GM12878 (cell line): ENCODE results near the gene SLC37A1. TPM values are rescaled to one million over a fixed set of nuclear protein-coding genes. Genes with fewer than 3 reads are reported as not detected.

Experiments
- ATAC-seq: fragments of 200-7000 bp; cut with Tn5 transposase; 3 replicates; pipeline ENCODE4 v1.9.1; 2020; ENCODE audit warnings: mild to moderate bottlenecking, moderate library complexity
- BruUV-seq: library from RNA; stranded (reverse); fragments of 400-500 nt; replicated peaks from 2 replicates; lab custom pipeline; 2021; lab: Mats Ljungman, UMichigan
- CTCF ChIA-PET: fragments of 300-600 bp; sonication (Branson Sonifier 250); formaldehyde crosslinking; extraction: SDS; loops from one replicate; lab custom pipeline; 2021; ENCODE audit warnings: inconsistent platforms; lab: Yijun Ruan, JAX
- POLR2A ChIA-PET: fragments of 350-600 bp; formaldehyde crosslinking; extraction: SDS; loops from one replicate; lab custom pipeline; 2021; ENCODE audit warnings: inconsistent platforms; lab: Charles Lee
- RAD21 ChIA-PET: fragments of 300-600 bp; sonication (Branson Sonifier 250); formaldehyde crosslinking; loops from one replicate; lab custom pipeline; 2023; ENCODE audit warnings: antibody characterized with exemption; ENCODE audit not compliant: unreplicated experiment; lab: Charles Lee
- SMC1A ChIA-PET: fragments of 300-600 bp; sonication (Branson Sonifier 250); formaldehyde crosslinking; loops from one replicate; lab custom pipeline; 2023; ENCODE audit not compliant: unreplicated experiment, uncharacterized antibody; lab: Charles Lee
- DNase-seq: peaks from one replicate; pipeline ENCODE4 v3.0.0-alpha.2; 2011; ENCODE audit warnings: low read depth, low spot score
- FAIRE-seq: peaks from 3 replicates; lab custom pipeline; 2011; peaks lifted over from hg19 to GRCh38; lab: Jason Lieb, UNC
- H2AFZ ChIP-seq: 2 replicates; pipeline ENCODE4 v1.6.0; 2011; ENCODE audit warnings: low read depth, low read length, control low read depth; ENCODE audit not compliant: control insufficient read depth
- H3K27ac ChIP-seq: 2 replicates; pipeline ENCODE4 v1.5.1; 2011; ENCODE audit warnings: control low read depth; ENCODE audit not compliant: control insufficient read depth, insufficient read depth
- H3K27me3 ChIP-seq, 2 experiments: replicated peaks in 1 of 2; 2 replicates each; pipeline versions ENCODE4 v1.6.0 to v1.6.1; 2011; ENCODE audit warnings: low read length in 1 of 2; ENCODE audit not compliant: control insufficient read depth in 2 of 2, insufficient read depth in 2 of 2
- H3K36me3 ChIP-seq, 2 experiments: 2 replicates each; pipeline ENCODE4 v1.5.1; 2011; ENCODE audit warnings: low read length in 1 of 2; ENCODE audit not compliant: control insufficient read depth in 2 of 2, insufficient read depth in 2 of 2
- H3K4me1 ChIP-seq: 2 replicates; pipeline ENCODE4 v1.6.1; 2011; ENCODE audit warnings: mild to moderate bottlenecking, low read length, moderate library complexity, mixed read lengths; ENCODE audit not compliant: control insufficient read depth, insufficient read depth
- H3K4me2 ChIP-seq: 2 replicates; pipeline ENCODE4 v1.6.0; 2011; ENCODE audit warnings: control low read depth; ENCODE audit not compliant: control insufficient read depth, insufficient read depth
- H3K4me3 ChIP-seq: fragments of 200-600 bp; sonication (generic); 2 replicates; pipeline ENCODE4 v1.5.1; 2016
- H3K79me2 ChIP-seq: 2 replicates; pipeline ENCODE4 v1.6.0; 2011; ENCODE audit warnings: low read length; ENCODE audit not compliant: control insufficient read depth, insufficient read depth
- H3K9ac ChIP-seq: 2 replicates; pipeline ENCODE4 v1.8.0; 2011; ENCODE audit warnings: low read length, control low read depth, mixed read lengths; ENCODE audit not compliant: control insufficient read depth, insufficient read depth
- H3K9me3 ChIP-seq: replicated peaks from 3 replicates; pipeline ENCODE4 v1.5.1; 2011; ENCODE audit warnings: mild to moderate bottlenecking, low read length; ENCODE audit not compliant: control insufficient read depth, insufficient read depth
- H4K20me1 ChIP-seq: 2 replicates; pipeline ENCODE4 v1.6.0; 2011; ENCODE audit not compliant: control insufficient read depth, insufficient read depth
- ATF7 ChIP-seq: fragments of 450-650 bp; IDR thresholded peaks from 2 replicates; pipeline ENCODE4 v1.6.1; 2016; ENCODE audit warnings: low read depth, mild to moderate bottlenecking
- CEBPB ChIP-seq, 2 experiments: fragments of 150-350 bp in 1 of 2; IDR thresholded peaks; 2 replicates each; pipeline ENCODE4 v1.6.1; 2012 to 2014; ENCODE audit warnings: low read depth in 2 of 2, low read length in 2 of 2, borderline replicate concordance in 1 of 2, inconsistent platforms in 1 of 2
- E2F8 ChIP-seq: fragments of 450-650 bp; IDR thresholded peaks from 2 replicates; pipeline ENCODE4 v1.6.1; 2018; ENCODE audit warnings: mild to moderate bottlenecking, low read depth, moderate library complexity; ENCODE audit not compliant: partially characterized antibody
- HDGF ChIP-seq: fragments of 450-650 bp; IDR thresholded peaks from 2 replicates; pipeline ENCODE4 v1.6.1; 2016; ENCODE audit warnings: antibody characterized with exemption
- JUNB ChIP-seq: IDR thresholded peaks from 2 replicates; pipeline ENCODE4 v1.6.1; 2016; ENCODE audit warnings: antibody characterized with exemption, mild to moderate bottlenecking
- KAT2A ChIP-seq: conservative IDR thresholded peaks from 2 replicates; pipeline ENCODE4 v1.6.1; 2011; ENCODE audit warnings: low read depth, low read length; ENCODE audit not compliant: control insufficient read depth
- MLLT1 ChIP-seq: fragments of 450-650 bp; IDR thresholded peaks from 2 replicates; pipeline ENCODE4 v1.6.1; 2016; ENCODE audit warnings: mild to moderate bottlenecking
- NR2C2 ChIP-seq: IDR thresholded peaks from 2 replicates; pipeline ENCODE4 v1.6.1; 2011; ENCODE audit warnings: borderline replicate concordance, low read depth; ENCODE audit not compliant: control insufficient read depth, insufficient read length
- REST ChIP-seq: IDR thresholded peaks from 2 replicates; pipeline ENCODE4 v1.6.1; 2012; ENCODE audit warnings: mild to moderate bottlenecking, low read depth, low read length
- SMC3 ChIP-seq: IDR thresholded peaks from 2 replicates; pipeline ENCODE4 v1.6.1; 2011; ENCODE audit warnings: low read length, improper control_type of control experiment, borderline replicate concordance
- SREBF1 ChIP-seq: IDR thresholded peaks from 2 replicates; pipeline ENCODE4 v1.6.1; 2012; ENCODE audit warnings: mild to moderate bottlenecking, low read length
- USF2 ChIP-seq: IDR thresholded peaks from 2 replicates; pipeline ENCODE4 v1.6.1; 2011; ENCODE audit warnings: low read depth, low read length, improper control_type of control experiment, borderline replicate concordance
- WGBS: methylation state at CpG from one replicate; pipeline ENCODE4 v1.1.6; 2016; ENCODE audit warnings: low lambda C conversion rate; ENCODE audit not compliant: insufficient replicate concordance, insufficient coverage; ENCODE audit errors: missing lambda C conversion rate; 5-methylcytosine and 5-hydroxymethylcytosine counted together
- in situ Hi-C: fragments of 300-500 bp; cut with MboI; formaldehyde crosslinking; loops from 9 replicates; pipeline ENCODE4 v1.14.3; 2018; ENCODE audit warnings: mixed read lengths
- intact Hi-C: fragments of 100-400 bp; cut with micrococcal nuclease; formaldehyde crosslinking; loops from one replicate; pipeline ENCODE4 v1.14.2; 2022; ENCODE audit not compliant: unreplicated experiment
- polyA plus RNA-seq, 11 experiments: library from polyadenylated mRNA; depleted of rRNA in 4 of 11; unstranded in 6 of 11; stranded (reverse) in 5 of 11; fragments of >200 nt; fragmentation: Nextera tagmentation in 4 of 11; fragmentation: Illumina TruSeq in 1 of 11; extraction: Ambion mirVana in 4 of 11; extraction: Trizol in 1 of 11; gene quantifications; 1 replicate in 1 of 11; 2 replicates in 10 of 11; pipeline versions ENCODE4 v1.2.1 to v1.2.3, GENCODE V29; 2011 to 2016; ENCODE audit warnings: inconsistent platforms in 2 of 11, missing spikeins in 2 of 11, low read depth in 1 of 11
- total RNA-seq, 4 experiments: library from RNA; depleted of rRNA in 3 of 4; stranded (reverse); fragments of >200 nt in 3 of 4; fragmentation: Illumina TruSeq in 1 of 4; extraction: Trizol in 1 of 4; gene quantifications; 2 replicates each; pipeline versions ENCODE4 v1.2.1 to v1.2.3, GENCODE V29; 2013 to 2021

SLC37A1 gene
- total and polyA plus RNA-seq, 10 of the 15 experiments (the other 5 are each of a cell fraction or from before 2014, with no cell fraction given), result 1.1 to 35.5 (median 24.4) TPM

GRCh38 chr21:42575111-42575510 lies 61.5 kb downstream of the SLC37A1 start:
- H4K20me1 ChIP-seq, result no peaks in the 10 kb centered on the region
- H2AFZ ChIP-seq, result no peak overlapping the region
- no peak overlapping the region for H3K4me2 ChIP-seq
- no peak overlapping the region for H3K9ac ChIP-seq
- H3K36me3 ChIP-seq, result peaks cover 0 to 6% of the 10 kb centered on the region in 2 experiments; a peak in 3 of 4 replicates
- POLR2A ChIA-PET, result no interaction called here
- no peak overlapping the region for H3K4me3 ChIP-seq
- H3K27ac ChIP-seq, result no peak overlapping the region
- FAIRE-seq (no peak), ATAC-seq (no peak), DNase-seq (no peak)
- CTCF ChIA-PET, result no interaction called here
- peaks cover 4% of the 10 kb centered on the region; the same call in 1 of the 3 replicates for H3K9me3 ChIP-seq
- intact Hi-C loops, result no loop called here
- SMC1A ChIA-PET, result no interaction called here
- H3K4me1 ChIP-seq, result no peaks in the 10 kb centered on the region
- RAD21 ChIA-PET, result no interaction called here
- no peaks in the 10 kb centered on the region for H3K27me3 ChIP-seq
- no TSS peak for BruUV-seq
- in situ Hi-C loops, result no loop called here
- no peaks in the 10 kb centered on the region for H3K79me2 ChIP-seq
- 95% methylated on average over 8 of the region's 8 CpGs for WGBS
- TF ChIP-seq SMC3, result no peak
- no peak for TF ChIP-seq REST
- no peak for TF ChIP-seq NR2C2
- TF ChIP-seq ATF7, result no peak
- TF ChIP-seq CEBPB (IDR thresholded peaks at IDR 0.05; ENCODE audit: borderline replicate concordance in 1 of 2, low read depth in 2 of 2, low read length in 2 of 2), result no peak
- TF ChIP-seq JUNB, result no peak
- TF ChIP-seq E2F8, result no peak
- TF ChIP-seq MLLT1, result no peak
- no peak for TF ChIP-seq HDGF
- no peak for TF ChIP-seq USF2
- no peak for TF ChIP-seq KAT2A
- TF ChIP-seq SREBF1, result no peak
